ENCODE measurements around the gene PODNL1. TPM values are rescaled to one million over a fixed set of nuclear protein-coding genes. Genes with fewer than 3 reads are reported as not detected.

Gene PODNL1
- total RNA-seq, 1 experiment from 2014 or later, result 1.1 TPM

GRCh38 chr19:13920524-13920923 lies 17.7 kb downstream of the PODNL1 start (continued):
- TF ChIP-seq AR (CRISPR knock-in tag; IDR thresholded peaks at IDR 0.05), result no peak

- Mint-ChIP-seq H3K36me3 (peaks cover 55% of the 10 kb centered on the region), H3K4me1 (no peaks in the 10 kb centered on the region), H3K27ac (no peak overlapping the region), H3K27me3 (ENCODE audit: low read depth) (no peaks in the 10 kb centered on the region), H3K9me3 (peaks cover 16% of the 10 kb centered on the region), H3K4me3 (no peak overlapping the region)
- CTCF ChIA-PET, result interaction anchor here (0.5 to 1.8 kb wide), 7 partner anchors 12 to 1143 kb away, joined by 3 to 5 read pairs (median 3); no protein-coding TSS in a partner anchor
- DNase-seq (ENCODE audit: low spot score), result peak; percentile 52
- TF ChIP-seq ATF2 (CRISPR knock-in tag; IDR thresholded peaks at IDR 0.05; ENCODE audit: borderline replicate concordance, low read depth) (no peak), ZNF416 (CRISPR knock-in tag; IDR thresholded peaks at IDR 0.05) (no peak), ELF4 (CRISPR knock-in tag; IDR thresholded peaks at IDR 0.05; ENCODE audit: low read depth) (no peak), EMX1 (CRISPR knock-in tag; IDR thresholded peaks at IDR 0.05) (no peak), GRHL2 (CRISPR knock-in tag; IDR thresholded peaks at IDR 0.05; ENCODE audit: insufficient replicate concordance, severe bottlenecking) (no peak), ZNF219 (CRISPR knock-in tag; IDR thresholded peaks at IDR 0.05; ENCODE audit: borderline replicate concordance) (no peak), RORB (CRISPR knock-in tag; IDR thresholded peaks at IDR 0.05) (no peak), IRF1 (CRISPR knock-in tag; IDR thresholded peaks at IDR 0.05) (no peak), CREB1 (CRISPR knock-in tag; IDR thresholded peaks at IDR 0.05) (no peak), ETV6 (CRISPR knock-in tag; IDR thresholded peaks at IDR 0.05) (no peak), NFATC4 (CRISPR knock-in tag; IDR thresholded peaks at IDR 0.05) (no peak), TEAD1 (CRISPR knock-in tag; IDR thresholded peaks at IDR 0.05) (no peak), NR3C1 (CRISPR knock-in tag; conservative IDR thresholded peaks at IDR 0.05; ENCODE audit: low read depth) (no peak), NR1H2 (CRISPR knock-in tag; IDR thresholded peaks at IDR 0.05) (no peak)
- POLR2A ChIA-PET, result interaction anchor here (0.6 to 1.5 kb wide), 2 partner anchors 17 to 118 kb away, joined by 3 read pairs; no protein-coding TSS in a partner anchor
- peak; percentile 73 for ATAC-seq
Observed at GRCh38 chr19:13918726-13919411, 19.3 kb downstream of the PODNL1 start.

- H3K4me1 Mint-ChIP-seq, result no peaks in the 10 kb centered on the region
- CTCF ChIA-PET, result interaction anchor here (0.5 to 1.8 kb wide), 2 partner anchors 11 to 736 kb away, joined by 3 to 4 read pairs; no protein-coding TSS in a partner anchor
- DNase-seq (ENCODE audit: low spot score) (no peak), ATAC-seq (no peak)
- H3K27me3 Mint-ChIP-seq (ENCODE audit: low read depth), result no peaks in the 10 kb centered on the region
- no peak overlapping the region for H3K4me3 Mint-ChIP-seq
- POLR2A ChIA-PET, result interaction anchor here (1.5 kb wide), 1 partner anchor 18 kb away, joined by 3 read pairs; no protein-coding TSS in a partner anchor
- peaks cover 54% of the 10 kb centered on the region for H3K36me3 Mint-ChIP-seq
- peaks cover 16% of the 10 kb centered on the region for H3K9me3 Mint-ChIP-seq
- no peak overlapping the region for H3K27ac Mint-ChIP-seq
- no peak for TF ChIP-seq ZNF263 (CRISPR knock-in tag; IDR thresholded peaks at IDR 0.05; ENCODE audit: low read depth)
- TF ChIP-seq TEAD4 (CRISPR knock-in tag; IDR thresholded peaks at IDR 0.05), result no peak
- no peak for TF ChIP-seq MYBL2 (CRISPR knock-in tag; IDR thresholded peaks at IDR 0.05)
- no peak for TF ChIP-seq NFATC4 (CRISPR knock-in tag; IDR thresholded peaks at IDR 0.05)
- no peak for TF ChIP-seq ETV6 (CRISPR knock-in tag; IDR thresholded peaks at IDR 0.05)
- TF ChIP-seq ZSCAN18 (CRISPR knock-in tag; IDR thresholded peaks at IDR 0.05), result no peak
- TF ChIP-seq USF2 (CRISPR knock-in tag; IDR thresholded peaks at IDR 0.05), result no peak
- no peak for TF ChIP-seq ZNF396 (CRISPR knock-in tag; IDR thresholded peaks at IDR 0.05; ENCODE audit: borderline replicate concordance)
- no peak for TF ChIP-seq HMGXB4 (CRISPR knock-in tag; IDR thresholded peaks at IDR 0.05)
- no peak for TF ChIP-seq ZMAT4 (CRISPR knock-in tag; IDR thresholded peaks at IDR 0.05)
- no peak for TF ChIP-seq FOXJ3 (CRISPR knock-in tag; IDR thresholded peaks at IDR 0.05; ENCODE audit: borderline replicate concordance)
Observed at GRCh38 chr19:13917888-13918406, 20.3 kb downstream of the PODNL1 start.
